Inflammatory macrophage (primary cell): ENCODE results near the gene TMEM185A.
"Not testable (repeated sequence)": the region's sequence is repeated elsewhere in the genome, so short reads cannot be mapped to it uniquely, and the experiment has no call there.

Experiments
- DNase-seq, 2 donors: peaks; one replicate each; pipeline ENCODE4 v3.0.0-alpha.2; 2020 to 2022

The TMEM185A gene

DNA sequence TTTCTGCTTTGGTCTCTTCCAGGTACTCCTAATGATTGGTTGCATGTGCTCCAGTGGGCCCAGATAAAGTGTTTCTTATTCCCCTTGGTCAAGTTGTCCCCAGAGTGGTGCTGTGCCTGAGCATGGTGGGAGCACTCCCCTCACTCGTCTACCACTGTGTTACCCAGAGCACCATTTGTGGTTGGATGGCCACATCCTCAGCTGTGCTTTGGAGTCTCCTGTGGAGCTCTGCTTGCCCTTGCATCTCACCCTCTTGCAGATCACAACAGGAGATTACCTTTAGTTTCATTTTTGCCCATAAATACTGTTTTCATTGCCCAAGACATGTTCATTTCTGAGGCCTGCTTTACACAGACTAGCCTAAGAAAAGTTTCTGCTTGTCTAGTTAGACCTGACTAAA lies 81.1 kb downstream of the TMEM185A start:
- not testable (repeated sequence) for DNase-seq

- not testable (repeated sequence) for DNase-seq
Observed at GRCh38 chrX:149549701-149550100, 81.9 kb downstream of the TMEM185A start, which contains the start of gene HSFX3. Gene HSFX3, minus strand, starts transcription at chrX:149549924. Its CDS starts 72 bp downstream, at chrX:149549852.

GRCh38 chrX:149547782-149548181 lies 83.8 kb downstream of the TMEM185A start:
- DNase-seq: not testable (repeated sequence)

- not testable (repeated sequence) for DNase-seq
Observed at GRCh38 chrX:149546962-149547361, 84.6 kb downstream of the TMEM185A start.
